DMS79 (cell line): ENCODE data around the gene CEP170.
A peak's percentile ranks its signal among the peaks of the same experiment; 100 is the strongest.

Experiments
- DNase-seq: peaks from one replicate; lab custom pipeline; 2025; lab: John Stamatoyannopoulos, UW

The CEP170 gene

DNA sequence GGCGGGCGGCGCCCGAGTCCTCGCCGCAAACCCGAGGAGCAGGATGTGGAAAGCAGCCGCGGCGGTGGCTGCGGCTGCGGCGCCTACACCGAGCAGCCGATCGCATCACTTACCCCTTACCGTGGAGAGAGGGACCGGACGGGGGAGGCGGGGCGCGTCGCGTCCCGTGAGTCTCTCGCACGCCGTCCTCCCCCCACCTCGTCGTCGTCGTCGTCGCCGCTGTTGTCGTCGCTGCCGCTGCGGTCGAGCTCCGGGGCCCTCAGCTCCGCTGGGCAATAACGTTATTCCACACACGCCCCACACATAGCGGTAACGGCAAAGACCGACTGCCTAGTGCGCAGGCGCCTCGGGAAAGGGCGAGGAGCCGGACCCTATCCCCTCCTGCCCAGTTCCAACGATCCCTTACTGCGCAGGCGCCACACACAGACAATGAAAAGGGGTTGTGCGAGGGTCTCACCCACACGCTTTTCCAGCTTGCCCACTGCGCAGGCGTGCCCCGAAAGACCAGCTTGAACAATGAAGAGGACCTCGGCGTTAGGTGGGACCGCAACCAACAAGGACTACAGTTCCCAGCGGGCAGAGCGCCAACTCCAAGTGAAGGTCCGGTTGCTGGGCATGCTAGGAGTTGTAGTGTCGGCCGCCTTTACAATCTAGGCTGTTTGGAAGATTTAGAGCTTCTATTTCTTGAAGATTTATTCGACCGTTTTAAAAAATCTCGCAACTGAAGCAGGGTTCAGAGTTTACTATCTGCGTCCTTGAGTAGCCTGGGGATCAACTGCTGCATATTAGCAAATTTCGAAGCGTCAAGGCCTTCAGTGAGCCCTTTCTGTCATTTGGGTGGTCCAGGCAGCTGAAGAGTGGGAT is at the start of gene CEP170:
TSS of gene CEP170 (minus strand) at position 355 of the 864 bp plus-strand sequence. CDS start 30,001 bp downstream, outside the sequence.
- peak; percentile 99 for DNase-seq

DNA sequence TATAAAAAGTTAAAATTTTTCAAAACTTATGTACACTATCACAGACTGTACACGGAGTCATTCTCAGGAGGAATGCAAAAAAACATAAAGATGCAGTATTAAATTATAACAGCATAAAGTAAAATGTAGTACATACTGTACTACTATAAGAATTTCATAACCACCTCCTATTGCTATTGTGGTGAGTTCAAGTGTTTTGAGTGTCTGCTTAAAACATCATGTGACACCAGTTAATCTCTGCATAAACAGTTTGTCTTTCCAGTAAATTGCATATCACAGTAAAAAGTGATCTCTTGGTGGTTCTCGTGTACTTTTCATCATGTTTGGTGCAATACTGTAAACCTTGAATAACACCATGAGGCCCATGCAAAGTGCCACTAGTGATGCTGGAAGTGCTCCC is 46.0 kb upstream of the CEP170 start:
- DNase-seq, result no peak

DNA sequence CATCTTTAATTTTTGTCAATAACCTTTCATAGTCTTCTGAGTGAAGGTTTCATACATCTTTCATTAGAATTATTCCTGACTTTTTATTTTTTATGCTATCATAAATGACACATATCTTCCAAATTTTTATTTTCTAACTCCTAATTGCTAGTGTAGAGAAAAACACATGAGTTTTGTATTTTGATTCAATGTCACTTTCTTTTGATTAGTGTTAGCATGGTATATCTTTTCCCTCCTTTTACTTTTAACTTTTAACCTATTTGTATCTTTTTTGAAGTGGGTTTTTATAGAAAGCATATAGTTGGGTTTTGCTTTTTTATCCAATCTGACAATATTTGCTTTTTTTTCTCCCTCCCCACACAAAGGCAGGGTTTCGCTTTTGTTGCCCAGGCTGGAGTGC is 44.0 kb upstream of the CEP170 start:
- no peak for DNase-seq

DNA sequence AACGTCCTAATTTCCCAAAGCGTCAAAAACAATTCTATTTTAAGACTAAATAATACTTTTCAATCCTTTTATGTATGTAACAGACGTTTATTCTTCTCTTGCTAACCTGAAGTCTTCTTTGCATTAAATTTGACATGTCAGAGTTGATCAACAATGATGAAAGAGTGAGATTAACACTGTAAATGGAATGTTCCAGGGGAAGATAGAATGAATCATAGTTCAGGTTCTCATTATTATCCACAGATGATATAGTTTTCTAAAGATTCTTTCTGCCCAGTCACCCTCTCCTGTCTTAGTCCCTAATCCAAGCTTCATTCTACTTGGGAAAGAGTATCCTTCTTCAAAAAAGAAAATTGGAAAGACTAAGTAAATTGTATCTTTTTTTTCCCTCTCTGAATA is 39.6 kb upstream of the CEP170 start:
- no peak for DNase-seq

DNA sequence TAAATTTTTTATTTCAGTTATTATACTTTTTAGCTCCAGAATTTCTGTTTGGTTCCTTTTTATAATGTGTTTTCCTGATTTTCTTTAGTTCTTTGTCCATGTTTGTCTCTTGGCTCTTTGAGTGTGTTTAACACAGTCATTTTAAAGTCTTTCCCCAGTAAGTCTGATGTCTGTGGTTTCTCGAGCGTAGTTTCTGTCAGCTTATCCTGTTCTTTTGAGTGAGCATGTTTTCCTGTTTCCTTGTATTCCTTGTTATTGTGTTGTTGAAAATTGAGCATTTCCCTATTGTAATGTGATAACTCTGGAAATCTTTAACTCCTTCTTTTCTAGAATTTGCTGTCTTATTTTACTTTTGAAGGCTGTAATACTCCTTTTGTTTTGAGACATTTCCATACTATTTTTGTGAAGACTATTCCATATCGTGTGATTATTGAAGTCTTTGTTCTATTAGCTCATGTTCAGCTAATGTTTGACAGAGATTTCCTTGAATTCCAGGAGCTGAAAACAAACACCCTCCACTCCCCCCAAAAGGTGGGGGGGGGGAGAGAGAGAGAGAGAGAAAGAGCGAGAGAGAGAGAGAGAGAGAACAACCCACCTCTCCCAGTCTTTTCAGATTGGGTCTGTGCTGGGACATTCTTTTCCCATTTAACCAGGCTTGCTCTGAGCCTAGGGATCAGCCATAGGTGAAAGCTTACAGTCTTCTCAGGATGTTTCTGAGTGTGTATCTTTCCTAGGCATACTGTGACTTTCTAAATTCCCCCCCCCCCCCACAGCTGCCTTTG is 39.1 kb upstream of the CEP170 start:
- DNase-seq, result no peak

DNA sequence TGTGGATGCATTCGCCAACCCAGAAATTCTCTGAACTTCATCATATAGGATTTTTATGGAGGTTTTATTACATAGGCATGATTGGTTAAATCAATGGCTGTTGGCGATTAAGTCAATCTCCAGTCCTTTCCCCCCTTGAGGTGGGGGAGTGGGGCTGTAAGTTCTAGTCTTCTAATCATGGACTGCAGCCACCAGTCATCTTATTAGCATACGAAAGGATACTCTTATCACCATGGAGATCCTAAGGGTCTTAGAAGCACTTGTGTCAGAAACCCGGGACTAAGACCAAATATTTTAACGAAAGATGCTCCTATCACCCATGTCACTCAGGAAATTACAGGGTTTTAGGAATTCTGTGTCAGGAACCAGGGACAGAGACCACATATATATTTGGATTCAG is 37.0 kb upstream of the CEP170 start:
- DNase-seq, result no peak

DNA sequence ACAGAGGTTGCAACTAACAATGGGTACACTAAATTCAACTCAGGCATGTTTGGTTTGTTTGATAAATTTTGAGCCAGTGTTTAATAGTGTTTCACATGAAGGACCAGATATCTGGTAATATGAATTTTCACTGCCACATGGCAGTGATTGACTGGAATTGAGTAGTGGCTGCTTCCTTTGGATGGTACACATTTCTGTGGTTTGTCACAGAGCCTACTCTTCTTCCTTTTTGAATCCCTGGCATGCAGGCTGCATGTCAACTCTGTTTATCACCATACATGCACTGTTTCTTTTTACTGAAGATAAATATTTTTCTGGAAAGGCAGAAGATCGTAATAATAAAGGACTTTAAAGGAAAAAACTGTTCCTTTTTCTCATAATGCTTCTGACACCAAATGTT is 36.2 kb upstream of the CEP170 start:
- no peak for DNase-seq

DNA sequence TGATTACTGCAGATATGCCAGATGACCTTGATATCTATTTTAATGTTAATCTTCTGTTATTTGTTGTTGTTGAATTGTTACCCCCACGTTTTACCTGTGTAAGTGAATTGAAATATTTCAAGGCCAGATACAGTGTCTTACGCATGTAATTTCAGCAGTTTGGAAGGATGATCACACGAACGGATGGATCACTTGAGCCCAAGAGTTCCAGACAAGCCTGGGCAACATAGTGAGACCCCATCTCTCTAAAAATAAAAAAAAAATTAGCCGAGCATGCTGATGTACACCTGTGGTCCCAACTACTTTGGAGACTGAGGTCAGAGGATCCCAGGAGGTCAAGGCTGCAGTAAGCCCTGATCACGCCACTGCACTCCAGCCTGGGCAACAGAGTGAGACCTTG is 33.0 kb upstream of the CEP170 start:
- DNase-seq, result no peak

DNA sequence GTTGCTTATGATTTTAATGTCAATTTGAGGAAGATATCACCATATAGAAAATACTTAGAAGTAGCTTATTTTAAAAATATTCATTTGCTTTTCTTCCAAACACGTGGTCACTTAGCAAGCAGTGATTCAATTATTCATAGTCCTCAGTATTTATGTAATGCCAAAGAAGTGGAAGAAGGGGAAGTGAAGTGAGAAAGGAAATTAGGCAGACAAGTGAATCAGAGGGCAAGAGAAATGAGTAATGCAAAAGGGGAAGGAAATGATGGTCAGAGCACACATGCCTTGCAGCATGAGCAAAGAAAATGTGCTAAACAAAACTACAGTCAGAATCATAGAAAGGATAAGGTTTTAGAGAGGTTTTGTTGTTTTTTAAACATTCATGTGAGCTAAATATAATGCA is 32.6 kb upstream of the CEP170 start:
- no peak for DNase-seq

DNA sequence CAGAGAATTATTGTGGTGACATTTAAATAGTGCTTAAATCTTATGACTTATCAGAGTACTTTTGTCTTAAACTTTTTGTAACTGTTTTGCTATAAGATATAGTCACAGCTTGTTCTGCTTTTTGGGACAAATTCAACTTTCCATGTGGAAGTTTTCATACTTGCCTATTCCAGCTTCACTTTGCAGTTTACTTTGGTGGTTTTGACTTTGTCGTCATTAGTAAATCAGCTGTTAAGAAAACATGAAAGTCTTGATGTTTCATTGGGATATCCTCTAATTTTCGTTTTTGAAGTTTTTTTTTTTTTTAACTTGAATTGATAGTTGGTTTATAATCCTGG is 32.0 kb upstream of the CEP170 start:
- DNase-seq, result no peak

DNA sequence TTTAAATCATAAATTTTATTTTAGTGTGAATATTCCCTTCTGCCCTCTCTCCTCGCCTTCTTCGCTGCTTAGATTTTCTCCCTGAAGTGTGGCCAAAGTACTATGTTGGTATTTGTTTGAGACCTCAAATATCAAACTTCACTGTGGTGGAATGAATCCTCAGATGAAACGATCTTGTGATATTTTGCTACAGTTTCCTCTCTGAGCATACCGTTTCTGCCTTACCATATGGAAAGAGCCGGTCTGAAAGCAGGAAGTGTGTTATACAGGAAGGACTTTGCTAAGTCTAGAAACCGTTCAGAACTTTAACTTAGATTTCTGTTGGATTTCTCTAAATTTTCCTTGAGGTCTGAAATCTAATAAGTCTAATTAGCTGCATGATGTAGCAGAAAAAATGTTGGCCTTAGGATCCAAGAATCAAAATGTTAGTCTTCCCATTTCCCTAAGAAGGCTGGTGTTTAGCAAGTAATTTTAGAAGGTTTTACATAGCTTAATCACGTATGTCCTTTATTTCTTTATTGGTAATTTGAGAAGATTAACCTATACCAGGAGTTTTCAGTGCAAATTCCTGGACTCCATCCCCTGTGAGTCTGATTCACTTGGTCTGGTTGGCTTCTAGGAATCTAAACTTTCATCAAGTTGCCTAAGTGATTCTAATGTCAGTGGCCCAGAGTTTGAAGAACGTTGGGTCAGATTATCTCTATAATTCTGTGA is 31.5 kb upstream of the CEP170 start:
- no peak for DNase-seq

DNA sequence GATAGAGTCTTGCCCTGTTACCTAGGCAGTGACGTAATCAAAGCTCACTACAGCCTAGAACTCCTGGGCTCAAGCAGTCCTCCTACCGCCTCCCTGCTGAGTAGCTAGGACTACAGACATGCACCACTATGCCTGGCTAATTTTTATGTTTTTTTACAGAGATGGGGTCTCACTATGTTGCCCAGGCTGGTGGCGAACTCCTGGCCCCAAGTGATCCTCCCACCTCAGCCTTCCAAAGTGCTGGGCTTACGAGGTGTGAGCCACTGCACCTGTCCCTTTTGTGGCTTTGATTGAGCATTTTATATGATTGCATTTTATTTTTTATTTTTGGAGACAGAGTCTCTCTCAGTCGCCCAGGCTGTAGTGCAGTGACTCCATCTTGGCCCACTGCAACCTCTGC is 26.6 kb upstream of the CEP170 start:
- no peak for DNase-seq

DNA sequence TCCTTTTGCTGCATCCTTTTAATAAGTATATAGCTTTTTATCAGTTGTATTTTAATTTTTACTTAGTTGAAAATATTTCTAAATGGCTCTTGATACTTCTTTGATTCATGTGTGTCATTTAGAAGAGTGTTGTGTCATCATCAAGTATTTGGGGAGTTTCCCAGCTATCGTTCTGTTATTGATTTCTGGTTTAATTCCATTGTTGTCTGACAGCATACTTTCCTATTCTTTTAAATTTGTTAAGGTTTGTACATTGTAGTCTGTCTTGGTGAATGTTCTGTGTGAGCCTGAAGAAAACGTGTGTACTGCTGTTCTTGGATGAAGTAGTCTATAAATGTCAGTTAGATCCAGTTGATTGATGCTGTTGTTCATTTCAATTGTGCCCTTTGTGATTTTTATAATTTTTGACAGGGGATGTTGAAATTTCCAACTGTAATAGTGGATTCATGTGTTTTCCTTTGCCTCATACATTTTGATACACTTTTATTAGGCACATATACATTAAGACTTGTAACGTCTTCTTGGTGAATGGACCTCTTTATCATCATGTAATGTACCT is 25.6 kb upstream of the CEP170 start:
- DNase-seq, result no peak

DNA sequence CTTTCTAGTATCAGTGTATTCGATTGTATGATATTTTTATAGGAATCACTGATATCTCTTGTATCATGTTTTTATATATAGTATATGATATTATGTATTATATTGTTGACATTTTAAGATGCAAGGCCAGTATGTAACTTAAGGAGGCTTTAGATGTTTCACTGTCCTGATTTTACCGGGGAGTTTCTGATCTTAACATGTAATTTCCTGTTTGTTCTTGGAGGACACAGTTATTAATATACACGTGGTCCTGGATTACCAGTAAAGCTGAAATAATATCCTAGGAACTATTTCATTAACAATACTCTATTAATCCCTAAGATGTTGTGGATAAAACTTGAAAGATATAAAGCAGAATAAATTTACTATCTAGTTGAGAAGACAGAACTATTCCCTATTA is 20.2 kb upstream of the CEP170 start:
- DNase-seq, result no peak

DNA sequence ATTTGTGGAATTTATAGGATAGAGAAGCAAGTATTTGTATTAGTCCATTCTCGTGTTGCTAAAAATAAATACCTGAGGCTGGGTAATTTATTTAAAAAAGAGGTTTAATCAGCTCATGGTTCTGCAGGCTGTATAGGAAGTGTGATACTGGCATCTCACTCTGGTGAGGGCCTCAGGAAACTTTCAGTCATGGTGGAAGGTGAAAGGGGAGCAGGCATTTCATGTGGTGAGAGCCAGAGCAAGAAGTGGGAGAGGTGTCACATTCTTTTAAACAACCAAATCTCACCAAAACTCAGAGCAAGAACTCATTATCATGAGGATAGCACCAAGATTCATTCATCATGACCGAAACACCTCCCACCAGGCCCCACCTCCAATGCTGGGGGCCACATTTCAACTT is 18.9 kb upstream of the CEP170 start:
- DNase-seq, result no peak

DNA sequence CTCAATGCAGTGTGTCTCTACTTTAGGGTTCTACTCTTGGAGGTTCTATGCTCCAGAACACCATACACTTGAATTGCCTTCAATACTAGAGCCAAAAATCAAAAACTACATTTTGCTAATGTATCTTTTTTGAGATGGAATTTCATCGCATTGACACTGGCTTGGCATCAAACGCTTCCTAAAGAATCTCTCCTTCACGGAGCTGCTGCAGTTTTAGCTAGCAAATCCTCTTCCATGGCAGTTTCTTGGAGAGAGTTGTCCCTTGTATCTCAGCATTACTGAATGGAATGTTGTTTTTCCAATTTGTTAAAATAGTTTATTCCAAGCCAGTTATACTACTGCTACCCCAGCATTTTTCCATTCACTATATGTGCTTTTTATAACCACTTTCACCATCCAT is 18.4 kb upstream of the CEP170 start:
- DNase-seq, result no peak

DNA sequence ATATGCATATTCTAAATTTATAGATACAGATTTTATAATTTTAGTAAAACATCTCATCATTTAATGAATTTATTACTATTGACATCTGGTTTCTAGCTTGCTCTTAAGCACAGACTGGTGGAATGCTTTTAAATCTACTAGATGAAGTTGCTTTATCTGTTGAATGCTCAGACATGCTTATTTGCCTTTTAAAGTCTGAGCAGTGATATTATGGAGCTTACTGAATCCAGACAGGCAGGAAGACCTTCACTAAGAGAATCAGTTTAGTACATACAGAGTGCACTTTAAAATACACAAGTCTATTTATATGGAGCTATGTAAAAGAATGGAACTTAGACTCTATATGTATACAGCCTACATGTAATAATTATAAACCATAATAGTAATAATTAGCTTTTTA is 17.3 kb upstream of the CEP170 start:
- DNase-seq, result no peak

DNA sequence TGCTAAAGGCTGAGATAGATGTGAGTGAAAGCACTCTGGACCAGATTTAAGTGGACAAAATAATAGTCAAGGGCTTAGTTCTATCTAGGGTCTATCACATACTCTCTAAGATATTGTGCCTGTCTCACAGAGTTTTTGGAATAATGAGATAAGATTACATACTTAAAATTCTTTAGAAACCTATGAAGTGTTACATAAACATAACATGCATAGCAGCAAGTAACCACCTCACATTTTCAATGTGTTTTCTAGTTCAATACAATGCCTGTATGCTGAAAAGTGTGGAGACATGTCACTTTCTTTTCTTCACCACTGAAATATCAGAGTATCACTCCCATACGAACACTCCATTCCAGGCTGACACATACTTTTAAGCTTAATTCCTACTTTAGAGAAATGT is 16.9 kb upstream of the CEP170 start:
- DNase-seq, result no peak

DNA sequence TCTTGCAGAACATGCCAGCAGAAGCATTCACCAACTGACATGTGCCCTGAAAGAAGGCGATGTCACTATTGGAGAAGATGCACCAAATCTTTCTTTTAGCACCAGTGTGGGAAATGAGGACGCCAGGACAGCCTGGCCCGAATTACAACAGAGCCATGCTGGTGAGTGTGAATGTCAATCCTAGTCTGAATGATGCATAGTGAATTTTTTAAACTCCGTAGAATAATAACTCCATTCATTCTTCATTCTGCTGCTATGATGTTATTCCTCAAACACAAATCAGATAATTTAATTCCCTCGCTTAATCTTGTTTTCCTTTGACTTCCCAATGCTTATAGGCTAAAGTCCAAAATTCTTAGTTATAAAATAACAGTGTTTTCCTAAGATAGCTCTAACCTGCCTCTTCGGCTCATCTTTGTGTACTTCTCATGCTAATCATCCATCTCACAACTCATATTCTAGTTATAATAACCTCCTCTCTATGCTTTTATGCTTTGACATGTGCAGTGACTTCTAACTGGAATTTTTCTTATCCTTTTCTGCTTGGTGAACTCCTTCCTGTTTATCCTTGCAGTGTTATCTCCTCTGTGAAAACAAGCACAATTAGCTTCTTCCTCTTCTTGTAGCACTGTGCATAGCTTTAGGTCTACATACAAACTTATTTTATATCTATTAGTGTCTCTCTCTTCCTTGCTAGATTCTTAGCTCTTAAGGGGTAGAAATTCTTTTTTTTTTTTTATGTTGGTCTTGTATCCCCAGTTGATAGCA is 15.2 kb upstream of the CEP170 start:
- DNase-seq, result no peak

DNA sequence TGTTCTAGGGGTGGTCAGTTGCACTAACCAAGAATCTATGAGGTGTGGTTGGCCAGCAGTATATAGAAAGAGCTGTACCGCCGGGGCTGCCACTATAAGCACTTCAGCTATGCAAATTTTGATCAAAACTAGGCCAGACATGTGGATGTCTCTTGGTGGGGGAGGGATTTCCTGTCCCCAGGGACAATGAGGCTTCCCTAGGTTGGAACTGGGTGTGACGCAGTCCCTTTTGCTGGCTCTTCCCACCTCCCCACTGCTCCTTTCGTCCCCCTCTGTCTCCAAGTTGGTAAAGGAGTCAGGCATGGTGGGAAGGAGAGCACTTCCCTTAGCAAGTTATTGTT is 14.3 kb upstream of the CEP170 start:
- DNase-seq, result no peak

DNA sequence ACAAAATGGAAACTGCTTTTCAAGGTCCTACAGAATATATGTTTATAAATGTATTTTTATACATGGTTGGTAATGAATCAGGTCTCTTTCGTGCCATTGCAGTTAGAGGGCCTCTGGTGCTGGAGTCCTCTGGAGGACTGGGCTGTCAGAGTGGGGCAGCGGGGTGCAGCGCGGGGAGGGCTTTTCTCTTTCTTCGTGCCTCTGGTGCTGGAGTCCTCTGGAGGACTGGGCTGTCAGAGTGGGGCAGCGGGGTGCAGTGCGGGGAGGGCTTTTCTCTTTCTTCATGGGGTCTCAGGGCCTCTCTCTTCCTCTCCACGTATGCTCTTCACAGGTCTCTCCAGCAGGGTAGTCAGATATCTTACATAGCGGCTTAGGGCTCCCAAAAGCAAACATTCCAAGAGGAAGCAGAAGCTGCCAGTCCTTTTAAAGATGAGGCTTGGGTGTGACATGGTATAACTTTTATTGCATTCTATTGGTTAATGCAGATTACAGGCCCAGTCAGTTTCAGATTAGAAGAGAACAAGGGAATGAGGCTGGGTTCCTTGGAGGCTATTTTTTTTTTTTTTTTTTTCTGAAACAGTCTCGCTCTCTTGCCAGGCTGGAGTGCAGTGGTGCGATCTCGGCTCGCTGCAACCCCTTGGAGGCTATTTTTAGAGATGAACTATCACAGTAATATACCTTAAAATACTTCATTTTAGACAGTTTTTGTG is 13.8 kb upstream of the CEP170 start:
- DNase-seq, result no peak
